Stimulated activated CD8-positive, alpha-beta memory T cell treated with anti-CD3 and anti-CD28 coated beads, Interleukin-15, amount 100 ng/mL, for 48 hours (primary cell): Measurements from ENCODE around the gene TBX2.

Experiments
- DNase-seq, 2 donors: peaks; one replicate each; pipeline ENCODE4 v3.0.0-alpha.2; 2020; ENCODE audit warnings: low read depth in 2 of 2

The TBX2 gene

DNA sequence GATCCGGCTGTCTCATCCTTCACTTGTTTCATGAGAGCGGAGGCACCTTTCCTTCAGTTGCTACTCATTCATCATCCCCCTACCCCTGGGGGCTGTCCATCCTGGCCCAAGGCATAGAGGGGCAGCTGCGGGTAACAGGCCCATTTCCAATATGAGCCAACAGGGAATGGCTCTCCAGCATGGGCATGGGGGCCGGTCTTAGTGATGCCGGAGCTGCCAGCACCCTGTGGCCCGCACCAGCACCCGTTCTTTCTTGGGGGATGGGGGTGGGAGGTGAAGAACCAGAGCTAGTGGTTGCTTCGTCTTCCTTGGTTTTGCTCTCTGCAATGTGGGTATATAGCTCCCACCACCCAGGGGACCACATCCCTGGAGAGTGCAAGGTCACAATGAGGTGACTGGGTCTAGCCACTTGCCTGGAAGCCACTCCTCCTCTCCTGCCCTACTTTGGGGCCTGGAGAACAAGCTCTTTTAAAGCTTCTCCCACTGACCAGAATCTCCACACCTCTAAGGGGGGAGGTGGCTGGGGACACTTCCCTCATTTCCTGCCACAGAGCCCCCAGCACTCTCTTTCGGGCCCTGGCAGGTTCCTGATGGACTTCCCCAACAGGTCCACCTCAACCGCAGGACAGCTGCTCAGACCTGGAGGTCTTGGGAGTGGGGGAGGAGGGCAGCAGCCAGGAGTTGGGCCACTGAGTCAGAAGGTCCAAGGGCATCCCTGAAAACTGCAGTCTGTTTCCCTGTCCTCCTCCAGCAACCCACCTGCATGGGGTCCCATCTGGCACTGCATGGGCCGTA lies 11.9 kb upstream of the TBX2 start:
- no peak for DNase-seq

DNA sequence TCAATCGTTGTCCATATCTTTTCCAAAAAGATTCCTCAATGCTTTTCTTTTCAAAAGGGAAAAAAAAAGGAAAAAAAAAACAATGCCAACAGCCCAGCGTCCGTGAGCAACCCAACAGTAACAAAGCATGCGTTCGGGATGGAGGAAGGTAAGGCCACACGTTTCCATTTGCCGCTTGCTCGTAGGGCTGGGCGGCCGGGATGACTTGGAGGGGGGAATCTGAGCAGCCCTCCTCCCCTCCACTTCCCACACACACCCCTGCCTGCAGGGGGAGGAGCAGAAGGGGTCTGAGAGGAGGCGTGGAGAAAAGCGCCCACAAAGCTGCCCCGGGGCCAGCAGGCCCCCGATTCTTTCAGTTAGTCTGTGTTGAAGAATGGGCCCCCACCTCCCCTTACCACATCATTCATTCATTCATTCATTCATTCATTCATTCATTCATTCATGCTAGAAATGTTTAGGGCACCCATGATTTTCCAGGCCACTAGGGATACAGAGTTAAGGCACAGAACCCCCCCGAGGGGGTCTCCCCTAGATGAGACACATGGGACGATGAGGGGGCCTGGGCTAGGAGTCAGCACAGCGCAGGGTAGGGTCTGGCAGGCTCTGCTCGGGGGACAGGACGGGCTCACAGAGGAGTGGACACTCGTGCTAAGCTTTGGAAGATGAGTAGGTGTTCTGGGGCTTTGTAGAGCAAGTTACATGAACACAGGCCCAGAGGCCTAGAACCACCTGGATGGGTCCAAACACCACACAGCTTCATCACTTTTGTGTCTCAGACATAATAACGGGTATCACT lies 10.9 kb upstream of the TBX2 start:
- DNase-seq, result no peak

GRCh38 chr17:61389670-61390478 lies 9.8 kb upstream of the TBX2 start:
- no peak for DNase-seq

DNA sequence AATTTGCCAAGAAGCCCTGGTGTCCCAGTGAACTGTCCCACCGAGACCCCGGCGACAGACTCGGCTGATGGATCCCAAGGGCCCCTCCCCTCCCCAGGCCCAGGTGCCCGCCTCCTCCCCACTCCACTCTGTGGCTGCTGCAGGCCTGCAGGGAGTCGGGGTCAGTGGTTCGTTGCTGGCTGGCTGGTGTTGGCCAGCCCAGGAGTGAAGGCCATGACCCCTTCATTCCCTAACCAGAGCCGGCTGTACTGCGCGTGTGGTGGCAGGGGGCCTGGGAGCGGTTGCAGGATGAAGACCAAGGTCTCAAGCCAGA lies 9.2 kb upstream of the TBX2 start:
- no peak for DNase-seq

DNA sequence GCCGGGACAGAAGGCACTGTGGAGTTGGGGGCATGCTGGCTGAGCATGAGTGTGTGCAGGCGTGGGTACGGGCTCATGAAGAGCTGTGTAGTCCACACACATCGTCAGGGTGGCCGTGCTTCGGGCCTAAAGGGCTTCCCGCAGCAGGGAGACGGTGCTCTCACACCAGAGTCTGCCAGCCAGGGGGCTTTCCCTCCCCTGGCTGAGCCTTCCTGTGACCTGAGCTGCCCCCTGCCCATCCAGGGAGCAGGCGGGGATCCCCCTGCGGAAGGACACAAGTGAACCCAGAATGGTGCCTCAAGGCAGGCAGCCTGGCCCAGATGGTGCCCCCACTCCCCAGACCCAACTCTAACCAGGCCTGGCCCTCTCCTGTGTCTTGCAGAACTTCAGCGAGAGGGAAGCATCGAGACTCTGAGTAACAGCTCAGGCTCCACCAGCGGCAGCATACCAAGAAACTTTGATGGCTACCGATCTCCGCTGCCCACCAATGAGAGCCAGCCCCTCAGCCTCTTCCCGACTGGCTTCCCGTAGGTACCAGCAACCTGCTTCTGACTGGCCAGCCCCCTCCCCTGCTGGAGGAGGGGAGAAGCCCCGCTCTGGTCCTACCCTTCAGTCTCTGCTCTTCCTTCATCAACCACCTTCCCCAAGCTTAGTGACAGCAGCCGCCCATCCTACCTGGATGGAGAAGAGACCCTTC lies 7.9 kb upstream of the TBX2 start:
- no peak for DNase-seq

DNA sequence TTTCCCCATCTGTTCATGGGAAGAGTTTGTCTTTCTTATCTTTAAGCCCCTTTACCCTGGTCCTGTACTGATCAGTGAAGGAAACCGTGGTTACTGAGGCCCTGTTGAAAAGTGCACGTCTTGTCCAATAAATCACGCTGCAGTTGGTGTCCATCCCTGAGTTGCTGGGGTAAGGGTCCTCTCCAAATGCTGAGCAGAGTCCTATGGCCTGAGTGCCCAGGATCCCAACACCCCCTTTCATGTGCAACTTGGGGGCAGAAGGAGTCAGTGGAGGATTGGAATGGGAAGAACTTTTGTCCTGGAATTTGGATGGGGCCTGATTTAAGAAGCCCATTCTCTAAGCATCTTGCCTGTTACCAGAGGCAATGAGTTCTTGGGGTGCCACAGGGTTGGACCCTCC lies 7.0 kb upstream of the TBX2 start:
- DNase-seq, result no peak

DNA sequence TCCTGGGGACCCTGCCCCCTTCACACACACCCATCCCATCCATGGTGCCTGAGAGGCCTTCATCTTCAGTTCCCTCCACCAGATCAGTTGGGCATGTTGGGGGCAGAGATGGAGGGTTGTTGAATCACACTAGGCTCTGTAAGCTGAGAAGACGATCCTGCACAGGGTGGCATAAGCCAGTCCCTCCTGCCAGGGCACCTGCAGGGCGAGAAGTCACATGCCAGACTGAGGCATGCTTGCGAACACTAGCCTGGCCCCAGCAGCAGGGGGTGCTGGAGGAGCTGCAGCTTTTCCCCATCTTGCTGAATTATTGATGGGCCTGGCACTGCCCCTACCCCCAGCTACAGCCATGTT lies 6.1 kb upstream of the TBX2 start:
- DNase-seq, result no peak

- no peak for DNase-seq
These were observed 5.6 kb upstream of the TBX2 start for GRCh38 chr17:61393904-61394629.

DNA sequence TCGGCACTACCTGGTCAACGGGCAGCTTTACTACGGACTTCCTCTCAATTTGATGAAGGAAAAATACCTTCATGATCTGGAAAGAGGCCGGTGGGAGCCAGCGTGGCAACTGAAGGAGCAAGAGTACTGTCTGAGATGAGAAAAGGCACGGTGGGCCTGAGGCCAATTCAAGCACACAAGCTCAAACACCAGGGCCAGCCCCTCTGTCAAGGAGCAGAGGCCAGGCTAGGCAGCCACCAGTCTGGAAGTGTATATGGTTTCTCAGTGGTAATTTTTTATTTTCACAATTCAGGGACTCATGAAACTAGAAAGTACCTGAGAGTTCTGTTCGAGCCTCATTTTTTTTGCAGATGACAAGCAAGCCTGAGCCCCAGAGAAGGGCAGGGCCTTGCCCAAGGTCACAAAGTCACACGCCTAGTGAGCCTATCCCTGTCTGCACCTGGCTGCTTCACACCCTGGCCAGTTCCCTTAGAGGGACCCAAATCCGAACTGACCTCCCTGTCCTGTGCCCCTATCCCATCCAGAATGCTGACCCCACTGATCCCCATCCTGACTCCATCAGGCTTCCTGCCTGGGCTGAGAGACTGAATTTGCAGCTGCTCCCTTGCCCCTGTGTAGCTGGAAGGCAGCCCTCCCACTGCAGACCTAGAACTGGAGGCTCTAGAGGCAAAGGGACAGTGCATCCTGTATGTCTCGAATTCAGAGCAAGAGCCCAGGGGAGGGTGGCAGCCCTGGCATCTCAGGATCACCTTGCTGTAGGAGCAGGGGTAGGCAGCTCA lies 4.8 kb upstream of the TBX2 start:
- DNase-seq, result no peak

- DNase-seq, result no peak
These were observed 4.1 kb upstream of the TBX2 start for GRCh38 chr17:61395409-61395982.

GRCh38 chr17:61395983-61396585 lies 3.6 kb upstream of the TBX2 start:
- no peak for DNase-seq

DNA sequence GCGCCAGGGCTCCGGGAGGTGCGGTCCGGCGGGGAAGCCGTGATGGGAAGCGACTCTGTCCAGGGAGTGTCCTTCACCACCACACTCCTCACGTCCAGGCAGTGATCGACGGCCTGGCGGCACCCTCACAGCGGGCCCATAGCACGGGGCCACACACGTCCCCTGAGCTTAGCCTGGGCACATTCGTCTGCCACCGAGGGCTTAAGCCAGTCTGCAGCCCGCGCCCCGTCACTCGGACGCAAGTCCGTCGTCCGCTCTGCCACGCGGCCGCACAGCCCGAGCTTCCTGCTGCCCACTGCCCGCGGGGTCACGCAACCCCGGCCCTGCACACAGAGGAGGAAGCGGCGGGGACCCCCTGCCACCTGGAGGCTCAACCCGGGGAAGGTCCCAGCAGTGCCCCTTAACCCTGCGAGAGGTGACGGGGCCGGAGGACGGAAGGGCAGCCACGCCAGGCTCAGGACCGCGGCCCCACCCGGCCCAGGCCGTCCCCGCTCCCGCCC lies 3.0 kb upstream of the TBX2 start:
- DNase-seq, result no peak

- DNase-seq, result no peak
These were observed 2.4 kb upstream of the TBX2 start for GRCh38 chr17:61397086-61397842.

DNA sequence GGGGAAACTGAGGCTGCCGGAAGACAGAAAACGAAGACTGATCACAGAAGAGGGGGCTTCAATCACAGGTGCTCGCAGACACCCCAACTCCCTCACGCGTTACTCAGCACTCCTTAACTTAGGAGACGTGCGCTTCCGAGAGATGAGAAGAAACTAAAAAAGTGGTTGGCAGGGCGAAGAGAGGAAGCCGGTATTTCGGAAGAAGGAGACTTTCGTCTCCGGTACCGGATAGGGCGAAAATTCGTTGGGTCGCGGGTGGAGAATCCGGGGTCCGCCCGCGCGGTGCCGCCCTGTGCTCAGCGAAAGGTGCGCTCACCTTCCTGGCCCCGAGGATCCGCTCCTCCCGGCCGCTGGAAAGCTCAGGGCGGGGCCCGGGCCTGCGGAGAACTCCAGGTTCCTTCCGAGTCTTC lies 917 bp upstream of the TBX2 start:
- DNase-seq, result no peak

DNA sequence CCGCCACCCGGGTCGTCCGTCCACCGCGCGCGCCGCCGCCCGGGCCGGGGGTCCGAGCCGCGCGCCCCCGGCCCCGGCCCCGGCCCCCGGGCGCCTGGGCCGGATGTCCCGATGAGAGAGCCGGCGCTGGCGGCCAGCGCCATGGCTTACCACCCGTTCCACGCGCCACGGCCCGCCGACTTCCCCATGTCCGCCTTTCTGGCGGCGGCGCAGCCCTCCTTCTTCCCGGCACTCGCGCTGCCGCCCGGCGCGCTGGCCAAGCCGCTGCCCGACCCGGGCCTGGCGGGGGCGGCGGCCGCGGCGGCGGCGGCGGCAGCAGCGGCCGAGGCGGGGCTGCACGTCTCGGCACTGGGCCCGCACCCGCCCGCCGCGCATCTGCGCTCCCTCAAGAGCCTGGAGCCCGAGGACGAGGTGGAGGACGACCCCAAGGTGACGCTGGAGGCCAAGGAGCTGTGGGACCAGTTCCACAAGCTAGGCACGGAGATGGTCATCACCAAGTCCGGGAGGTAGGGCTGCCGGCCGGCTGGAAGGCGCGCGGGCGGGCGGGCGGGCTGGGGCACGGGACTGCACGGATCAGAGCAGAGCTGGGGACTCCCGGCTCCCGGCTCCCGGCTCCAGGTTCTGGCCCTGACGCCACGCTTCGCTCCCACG lies 548 bp downstream of the TBX2 start:
- DNase-seq, result no peak

DNA sequence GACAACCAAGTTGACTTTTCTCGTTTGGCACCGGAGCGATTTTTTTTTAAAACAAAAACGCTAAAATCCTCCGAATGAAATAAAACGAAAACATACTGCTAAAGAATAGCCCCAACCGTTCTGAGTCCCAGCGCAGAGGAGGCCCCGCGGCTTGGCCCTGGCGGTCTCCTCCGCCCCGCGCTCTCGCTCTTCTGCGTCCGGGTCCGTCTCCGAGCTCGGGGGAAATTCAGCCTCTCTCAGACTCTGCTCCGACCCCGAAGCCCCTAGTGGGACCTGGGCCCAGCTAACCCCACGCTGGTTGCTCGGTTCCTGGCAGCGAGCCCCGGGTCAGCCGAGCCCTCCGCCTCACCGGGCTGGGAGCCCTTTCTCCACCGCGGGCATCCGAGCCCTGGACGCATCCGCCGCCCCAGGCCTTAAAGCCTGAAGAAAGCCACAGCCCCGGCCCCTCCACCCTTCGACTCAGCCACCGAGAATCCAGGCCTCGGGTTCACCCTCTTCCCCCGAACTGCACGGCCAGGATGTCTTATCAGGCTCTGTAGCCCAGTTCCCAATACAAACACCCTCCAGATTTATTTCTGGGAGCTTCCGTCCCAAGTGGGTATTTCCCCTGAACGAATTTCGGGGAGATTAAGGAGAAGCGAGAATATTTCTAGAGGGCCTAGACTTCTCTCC lies 1.2 kb downstream of the TBX2 start:
- DNase-seq, result no peak

DNA sequence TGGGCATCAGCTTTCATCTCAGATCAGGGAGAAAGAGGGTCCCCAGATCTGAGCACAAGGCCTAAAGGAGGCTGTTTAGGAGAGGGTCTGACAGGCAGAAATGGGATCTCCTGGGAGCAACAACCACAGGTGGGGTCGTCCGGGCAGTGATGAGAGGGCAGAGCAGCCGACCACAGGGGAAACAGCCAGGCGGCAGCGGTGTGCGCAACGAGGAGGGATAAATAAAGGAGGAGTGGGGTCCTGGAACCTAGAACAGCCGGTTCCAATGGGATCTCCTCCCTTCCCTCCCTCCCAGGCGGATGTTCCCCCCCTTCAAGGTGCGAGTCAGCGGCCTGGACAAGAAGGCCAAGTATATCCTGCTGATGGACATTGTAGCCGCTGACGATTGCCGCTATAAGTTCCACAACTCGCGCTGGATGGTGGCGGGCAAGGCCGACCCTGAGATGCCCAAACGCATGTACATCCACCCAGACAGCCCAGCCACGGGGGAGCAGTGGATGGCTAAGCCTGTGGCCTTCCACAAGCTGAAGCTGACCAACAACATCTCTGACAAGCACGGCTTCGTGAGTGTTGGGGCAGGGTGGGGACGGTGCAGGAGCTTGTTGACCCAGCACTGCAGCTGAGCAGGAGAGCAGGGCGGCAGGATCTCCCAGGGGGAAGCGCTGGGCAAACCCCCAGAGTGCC lies 1.9 kb downstream of the TBX2 start:
- no peak for DNase-seq
